Measurements from ENCODE around the gene SLC1A1. TPM values are rescaled to one million over a fixed set of nuclear protein-coding genes. Genes with fewer than 3 reads are reported as not detected.
A peak's percentile ranks its signal among the peaks of the same experiment; 100 is the strongest.

The SLC1A1 gene
- total and polyA plus RNA-seq, 4 donors: 0.33 to 86.0 (median 33.2) TPM

- TF ChIP-seq EGR1 (IDR thresholded peaks at IDR 0.05; ENCODE audit: low read depth in 2 of 2) (no peak), HNF4G (IDR thresholded peaks at IDR 0.05) (no peak), SP1 (IDR thresholded peaks at IDR 0.05) (no peak), RXRA (IDR thresholded peaks at IDR 0.05) (peak in 1 of 2 donors; percentile 27), FOXA1 (IDR thresholded peaks at IDR 0.05) (no peak), HNF4A (conservative IDR thresholded peaks at IDR 0.05) (peak; percentile 58 to 60), TAF1 (conservative IDR thresholded peaks at IDR 0.05) (no peak), RAD21 (IDR thresholded peaks at IDR 0.05) (no peak)
- TF ChIP-seq, protein P1, sequence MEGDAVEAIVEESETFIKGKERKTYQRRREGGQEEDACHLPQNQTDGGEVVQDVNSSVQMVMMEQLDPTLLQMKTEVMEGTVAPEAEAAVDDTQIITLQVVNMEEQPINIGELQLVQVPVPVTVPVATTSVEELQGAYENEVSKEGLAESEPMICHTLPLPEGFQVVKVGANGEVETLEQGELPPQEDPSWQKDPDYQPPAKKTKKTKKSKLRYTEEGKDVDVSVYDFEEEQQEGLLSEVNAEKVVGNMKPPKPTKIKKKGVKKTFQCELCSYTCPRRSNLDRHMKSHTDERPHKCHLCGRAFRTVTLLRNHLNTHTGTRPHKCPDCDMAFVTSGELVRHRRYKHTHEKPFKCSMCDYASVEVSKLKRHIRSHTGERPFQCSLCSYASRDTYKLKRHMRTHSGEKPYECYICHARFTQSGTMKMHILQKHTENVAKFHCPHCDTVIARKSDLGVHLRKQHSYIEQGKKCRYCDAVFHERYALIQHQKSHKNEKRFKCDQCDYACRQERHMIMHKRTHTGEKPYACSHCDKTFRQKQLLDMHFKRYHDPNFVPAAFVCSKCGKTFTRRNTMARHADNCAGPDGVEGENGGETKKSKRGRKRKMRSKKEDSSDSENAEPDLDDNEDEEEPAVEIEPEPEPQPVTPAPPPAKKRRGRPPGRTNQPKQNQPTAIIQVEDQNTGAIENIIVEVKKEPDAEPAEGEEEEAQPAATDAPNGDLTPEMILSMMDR (IDR thresholded peaks at IDR 0.05; ENCODE audit: low read depth, low read length, missing input control): no peak
- Histone ChIP-seq H3K9me3 (ENCODE audit: control insufficient read depth in 4 of 4, low read length in 3 of 4) (no peaks in the 10 kb centered on the region), H3K36me3 (ENCODE audit: control insufficient read depth in 4 of 4, insufficient read depth in 3 of 4, low read depth in 1 of 4, low read length in 3 of 4) (no peaks in the 10 kb centered on the region), H3K9ac (ENCODE audit: low read depth in 1 of 2, low read length in 2 of 2) (no peak overlapping the region), H3K4me3 (ENCODE audit: low read depth in 1 of 3, low read length in 3 of 3) (no peak overlapping the region), H3K27ac (ENCODE audit: low read depth in 1 of 2, low read length in 2 of 2) (peak overlapping the region in 1 of 2 donors; percentile 22), H3K27me3 (ENCODE audit: control insufficient read depth in 4 of 4, insufficient read depth in 4 of 4, low read length in 3 of 4) (no peaks in the 10 kb centered on the region), H3K4me1 (ENCODE audit: control insufficient read depth in 4 of 4, insufficient read depth in 4 of 4, low read length in 3 of 4) (peaks cover 0 to 20% (median 13%) of the 10 kb centered on the region in 4 donors)
- no peak for DNase-seq (ENCODE audit: low spot score)
- WGBS: 31% methylated on average over 2 of the region's 2 CpGs
These were observed 47.8 kb downstream of the SLC1A1 start for GRCh38 chr9:4538107-4538506.

DNA sequence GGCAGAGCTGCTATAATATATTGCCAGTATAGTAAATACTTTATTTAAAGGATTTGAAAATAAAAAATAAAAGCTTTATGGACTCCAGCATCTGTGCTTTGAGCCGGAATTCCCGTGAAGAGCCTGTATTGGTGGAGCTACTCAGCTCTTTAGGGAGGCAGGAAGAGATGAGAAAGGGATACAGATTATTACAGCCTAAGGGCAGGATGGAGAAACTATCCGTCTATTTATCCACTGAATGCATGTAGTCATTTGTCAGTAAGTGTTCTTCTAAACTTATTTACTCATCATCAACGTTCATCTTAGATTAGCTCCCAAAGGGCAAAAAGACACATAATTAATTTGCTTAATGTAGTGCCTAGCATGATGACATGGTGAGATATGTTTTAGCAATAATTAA lies 48.4 kb downstream of the SLC1A1 start:
- no peaks in the 10 kb centered on the region for H3K9me3 ChIP-seq (ENCODE audit: control insufficient read depth in 4 of 4, low read length in 3 of 4)
- H3K4me1 ChIP-seq (ENCODE audit: control insufficient read depth in 4 of 4, insufficient read depth in 4 of 4, low read length in 3 of 4): peaks cover 0 to 20% (median 13%) of the 10 kb centered on the region in 4 donors
- no peaks in the 10 kb centered on the region for H3K36me3 ChIP-seq (ENCODE audit: control insufficient read depth in 4 of 4, insufficient read depth in 3 of 4, low read depth in 1 of 4, low read length in 3 of 4)
- no peak overlapping the region for H3K4me3 ChIP-seq (ENCODE audit: low read depth in 1 of 3, low read length in 3 of 3)
- DNase-seq (ENCODE audit: low spot score): no peak
- no peaks in the 10 kb centered on the region for H3K27me3 ChIP-seq (ENCODE audit: control insufficient read depth in 4 of 4, insufficient read depth in 4 of 4, low read length in 3 of 4)
- no peak overlapping the region for H3K9ac ChIP-seq (ENCODE audit: low read depth in 1 of 2, low read length in 2 of 2)
- WGBS: 65% methylated on average over 4 of the region's 4 CpGs
- H3K27ac ChIP-seq (ENCODE audit: low read depth in 1 of 2, low read length in 2 of 2): no peak overlapping the region
- TF ChIP-seq, protein P2, sequence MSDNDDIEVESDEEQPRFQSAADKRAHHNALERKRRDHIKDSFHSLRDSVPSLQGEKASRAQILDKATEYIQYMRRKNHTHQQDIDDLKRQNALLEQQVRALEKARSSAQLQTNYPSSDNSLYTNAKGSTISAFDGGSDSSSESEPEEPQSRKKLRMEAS (IDR thresholded peaks at IDR 0.05): no peak
- TF ChIP-seq SP1 (IDR thresholded peaks at IDR 0.05) (no peak), NR2F2 (IDR thresholded peaks at IDR 0.05) (no peak), ZBTB33 (IDR thresholded peaks at IDR 0.05) (no peak), GABPA (IDR thresholded peaks at IDR 0.05 in 1 of 2, conservative IDR thresholded peaks at IDR 0.05 in 1 of 2) (no peak), HNF4A (conservative IDR thresholded peaks at IDR 0.05) (no peak), TAF1 (conservative IDR thresholded peaks at IDR 0.05) (no peak), EGR1 (IDR thresholded peaks at IDR 0.05; ENCODE audit: low read depth in 2 of 2) (no peak), FOXA1 (IDR thresholded peaks at IDR 0.05) (no peak), HNF4G (IDR thresholded peaks at IDR 0.05) (no peak), YY1 (IDR thresholded peaks at IDR 0.05) (no peak), JUND (IDR thresholded peaks at IDR 0.05) (no peak), RAD21 (IDR thresholded peaks at IDR 0.05) (no peak)
- TF ChIP-seq, protein P3, sequence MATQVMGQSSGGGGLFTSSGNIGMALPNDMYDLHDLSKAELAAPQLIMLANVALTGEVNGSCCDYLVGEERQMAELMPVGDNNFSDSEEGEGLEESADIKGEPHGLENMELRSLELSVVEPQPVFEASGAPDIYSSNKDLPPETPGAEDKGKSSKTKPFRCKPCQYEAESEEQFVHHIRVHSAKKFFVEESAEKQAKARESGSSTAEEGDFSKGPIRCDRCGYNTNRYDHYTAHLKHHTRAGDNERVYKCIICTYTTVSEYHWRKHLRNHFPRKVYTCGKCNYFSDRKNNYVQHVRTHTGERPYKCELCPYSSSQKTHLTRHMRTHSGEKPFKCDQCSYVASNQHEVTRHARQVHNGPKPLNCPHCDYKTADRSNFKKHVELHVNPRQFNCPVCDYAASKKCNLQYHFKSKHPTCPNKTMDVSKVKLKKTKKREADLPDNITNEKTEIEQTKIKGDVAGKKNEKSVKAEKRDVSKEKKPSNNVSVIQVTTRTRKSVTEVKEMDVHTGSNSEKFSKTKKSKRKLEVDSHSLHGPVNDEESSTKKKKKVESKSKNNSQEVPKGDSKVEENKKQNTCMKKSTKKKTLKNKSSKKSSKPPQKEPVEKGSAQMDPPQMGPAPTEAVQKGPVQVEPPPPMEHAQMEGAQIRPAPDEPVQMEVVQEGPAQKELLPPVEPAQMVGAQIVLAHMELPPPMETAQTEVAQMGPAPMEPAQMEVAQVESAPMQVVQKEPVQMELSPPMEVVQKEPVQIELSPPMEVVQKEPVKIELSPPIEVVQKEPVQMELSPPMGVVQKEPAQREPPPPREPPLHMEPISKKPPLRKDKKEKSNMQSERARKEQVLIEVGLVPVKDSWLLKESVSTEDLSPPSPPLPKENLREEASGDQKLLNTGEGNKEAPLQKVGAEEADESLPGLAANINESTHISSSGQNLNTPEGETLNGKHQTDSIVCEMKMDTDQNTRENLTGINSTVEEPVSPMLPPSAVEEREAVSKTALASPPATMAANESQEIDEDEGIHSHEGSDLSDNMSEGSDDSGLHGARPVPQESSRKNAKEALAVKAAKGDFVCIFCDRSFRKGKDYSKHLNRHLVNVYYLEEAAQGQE (IDR thresholded peaks at IDR 0.05): no peak
- TF ChIP-seq, protein P1 (IDR thresholded peaks at IDR 0.05; ENCODE audit: low read depth, low read length, missing input control): no peak
- TF ChIP-seq, protein P4, sequence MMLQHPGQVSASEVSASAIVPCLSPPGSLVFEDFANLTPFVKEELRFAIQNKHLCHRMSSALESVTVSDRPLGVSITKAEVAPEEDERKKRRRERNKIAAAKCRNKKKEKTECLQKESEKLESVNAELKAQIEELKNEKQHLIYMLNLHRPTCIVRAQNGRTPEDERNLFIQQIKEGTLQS (IDR thresholded peaks at IDR 0.05): no peak
